ENCODE data around the gene ATG10.
"Not testable (repeated sequence)": the region's sequence is repeated elsewhere in the genome, so short reads cannot be mapped to it uniquely, and the experiment has no call there.

Gene ATG10

DNA sequence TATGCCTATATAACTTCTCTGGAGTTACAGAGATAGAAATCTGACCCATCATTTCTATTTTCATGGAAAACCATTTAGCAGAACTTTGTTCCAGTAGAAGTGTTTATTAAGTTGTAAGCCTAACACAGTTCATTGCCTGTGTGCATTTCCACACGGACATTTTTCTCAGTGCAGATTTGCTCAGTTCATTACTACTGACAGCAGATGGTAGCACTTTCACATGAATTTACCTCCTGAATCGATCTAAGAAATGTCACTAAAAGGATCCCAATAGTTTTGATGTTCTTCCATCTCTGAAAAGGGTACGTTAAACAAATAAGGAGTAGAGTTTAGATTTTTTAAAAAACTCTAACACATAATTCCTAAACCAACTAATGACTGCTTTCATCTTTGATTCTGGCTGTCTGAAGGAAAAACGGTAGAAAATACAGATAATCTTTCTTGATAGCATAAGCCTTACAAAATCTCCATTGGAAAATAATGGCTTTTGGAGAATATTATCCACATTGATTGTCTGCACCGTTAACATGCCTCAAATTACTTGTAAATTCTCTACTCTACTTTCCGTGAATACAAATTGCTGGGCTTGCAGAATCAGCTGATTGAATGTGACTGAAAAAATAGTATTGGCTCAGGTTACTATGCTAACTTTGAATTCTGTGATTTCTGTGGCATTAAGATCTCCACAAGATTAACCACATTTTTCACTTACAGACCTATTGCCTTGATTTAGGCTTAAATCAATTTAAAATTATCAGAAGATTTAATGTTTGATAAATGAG is 273.2 kb downstream of the ATG10 start:
- DNase-seq: no peak

DNA sequence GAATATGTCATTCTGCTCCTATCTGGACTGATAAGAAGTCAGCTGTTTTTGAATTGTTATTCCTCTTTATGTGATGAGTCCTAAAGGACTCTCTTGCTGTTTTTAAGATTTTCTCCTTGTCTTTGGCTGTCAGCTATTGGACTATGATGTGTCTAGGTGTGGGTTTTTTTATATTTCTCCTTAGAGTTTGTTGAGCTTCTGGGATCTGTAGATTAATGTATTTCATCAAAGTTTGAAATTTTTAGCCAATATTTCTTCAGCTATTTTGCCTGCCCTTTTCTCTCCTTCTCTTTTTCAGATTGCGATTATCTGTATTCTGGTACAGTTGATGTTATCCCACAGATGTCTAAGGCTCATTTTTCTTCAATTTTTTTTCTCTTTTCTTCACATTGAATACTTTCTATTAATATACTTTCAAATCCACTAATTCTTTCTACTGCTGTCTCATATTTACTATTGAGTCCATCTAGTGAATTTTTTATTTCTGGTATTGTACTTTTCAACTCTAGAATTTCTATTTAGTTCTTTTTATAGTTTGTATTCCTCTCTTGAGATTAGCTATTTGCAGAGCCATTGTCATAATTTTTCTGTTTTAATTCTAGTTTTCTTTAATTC is 275.2 kb downstream of the ATG10 start:
- DNase-seq: no peak

DNA sequence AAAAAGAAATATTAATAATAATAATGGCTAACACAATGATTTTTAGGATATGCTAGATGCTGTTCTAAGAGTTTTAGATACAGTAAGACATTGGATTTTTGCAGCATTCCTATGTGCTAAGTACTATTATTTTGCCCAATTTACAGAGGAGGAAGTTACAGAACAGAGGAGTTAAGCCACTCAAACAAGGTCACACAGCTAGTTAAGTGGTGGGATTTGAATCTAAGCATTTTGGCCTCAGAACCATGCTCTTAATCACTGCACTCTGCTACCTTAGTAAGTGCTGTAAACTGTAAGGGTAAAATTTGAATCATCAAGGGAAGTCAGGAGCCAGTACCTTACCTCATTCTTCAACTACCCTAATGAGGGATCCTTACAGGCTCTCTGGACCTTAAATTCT is 280.9 kb downstream of the ATG10 start:
- DNase-seq: no peak

DNA sequence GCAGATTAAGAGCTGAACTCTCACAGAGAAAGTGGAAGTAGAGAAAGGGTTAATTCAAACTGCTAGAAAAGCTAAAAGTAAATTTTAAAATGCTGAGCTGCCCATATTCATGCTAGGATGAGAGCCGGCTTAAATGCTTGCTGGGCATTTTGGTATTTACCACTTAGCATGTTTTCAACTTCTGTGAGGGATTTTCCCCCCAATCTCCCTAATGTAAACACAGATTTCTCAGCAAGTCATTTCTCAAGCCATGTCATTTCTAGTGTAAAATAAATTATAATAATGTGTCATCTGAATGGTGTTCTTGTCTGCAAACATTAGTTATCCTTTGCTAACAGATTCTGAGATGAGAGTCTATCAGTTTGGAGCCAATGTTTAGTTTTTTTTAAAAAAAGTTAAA is 284.0 kb downstream of the ATG10 start:
- no peak for DNase-seq

DNA sequence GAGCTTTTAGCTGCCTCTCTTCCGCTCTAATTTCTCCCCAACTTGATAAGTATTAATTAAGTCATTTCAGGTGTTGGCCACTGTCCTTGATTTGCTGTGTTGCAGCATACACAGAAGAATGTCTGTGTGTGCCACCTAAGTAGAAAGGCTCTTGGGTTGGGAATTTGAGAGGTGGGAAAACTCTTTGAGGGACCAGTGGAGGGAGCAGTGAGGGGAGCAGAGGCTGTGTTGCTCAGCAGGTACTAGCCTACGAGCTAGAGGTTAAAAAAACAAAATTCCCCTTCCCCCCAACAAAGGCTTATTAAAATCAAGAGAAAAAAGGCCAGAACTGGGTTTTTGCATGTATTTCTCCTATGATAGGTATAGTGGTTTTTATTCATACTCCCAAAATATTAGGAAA is 285.4 kb downstream of the ATG10 start:
- DNase-seq: no peak

DNA sequence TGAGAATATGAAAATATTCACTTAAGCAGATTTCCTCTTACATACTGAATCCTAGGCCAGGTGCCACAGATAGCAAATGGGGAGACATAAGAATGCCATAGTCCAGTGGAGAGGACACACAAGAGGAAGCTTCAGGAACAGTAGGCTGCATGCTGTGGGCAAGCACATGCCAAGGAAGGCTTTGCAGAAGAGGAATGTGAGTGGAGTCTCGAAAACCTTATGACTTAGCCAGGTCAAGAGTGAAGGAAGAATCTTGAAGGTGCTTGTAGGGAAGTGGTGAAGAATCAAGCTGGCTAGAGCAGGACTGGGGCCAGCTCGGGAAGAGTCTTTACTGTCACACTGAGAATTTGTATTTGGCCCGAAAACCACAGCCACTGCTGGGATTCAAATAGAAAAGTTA is 285.9 kb downstream of the ATG10 start:
- no peak for DNase-seq

DNA sequence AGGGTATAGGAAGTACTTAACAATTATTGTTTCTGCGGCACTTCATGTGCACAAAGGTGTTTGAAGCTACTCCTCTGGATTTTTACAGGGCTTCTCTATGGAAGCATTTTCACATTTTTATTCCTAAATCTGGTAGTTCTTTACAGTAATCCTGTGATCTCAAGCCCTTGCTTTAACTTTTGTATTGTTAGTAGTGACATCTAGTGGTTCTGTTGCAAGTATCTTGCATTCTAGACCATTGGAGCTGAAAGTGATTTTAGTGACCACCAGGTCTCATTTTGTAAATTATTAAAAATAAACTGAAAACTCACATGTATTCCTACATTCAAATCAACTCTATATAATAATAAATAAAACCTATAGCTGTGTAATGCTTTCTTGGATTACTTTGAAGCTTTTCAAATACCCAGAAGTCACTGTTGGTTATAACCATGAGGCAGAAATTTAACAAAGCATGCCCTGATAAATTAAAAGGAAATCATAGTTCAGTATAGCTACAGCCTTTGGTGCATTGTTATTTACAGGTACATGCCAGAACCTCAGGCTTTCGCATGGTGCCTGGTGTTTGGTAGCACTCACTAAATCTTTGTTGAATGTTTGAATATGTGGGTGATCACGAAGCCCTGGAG is 287.5 kb downstream of the ATG10 start:
- no peak for DNase-seq

DNA sequence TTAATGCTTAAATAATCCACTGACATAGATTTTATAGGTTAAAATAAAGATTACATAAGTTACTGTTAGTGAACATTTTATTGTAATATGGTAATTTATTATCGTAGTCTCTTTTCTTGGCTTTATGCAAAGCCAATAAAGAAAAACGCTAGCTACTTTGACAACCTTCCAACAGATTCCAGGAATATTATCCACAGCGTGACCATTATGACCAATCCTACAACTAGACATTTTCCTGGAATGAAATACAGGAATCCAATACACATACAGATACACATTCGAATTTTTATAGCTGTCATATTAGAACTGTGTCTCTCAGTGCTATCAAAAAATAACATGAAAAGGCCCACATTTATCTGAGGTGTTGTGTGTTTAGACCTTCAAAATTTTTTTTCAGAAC is 293.2 kb downstream of the ATG10 start:
- DNase-seq: no peak

DNA sequence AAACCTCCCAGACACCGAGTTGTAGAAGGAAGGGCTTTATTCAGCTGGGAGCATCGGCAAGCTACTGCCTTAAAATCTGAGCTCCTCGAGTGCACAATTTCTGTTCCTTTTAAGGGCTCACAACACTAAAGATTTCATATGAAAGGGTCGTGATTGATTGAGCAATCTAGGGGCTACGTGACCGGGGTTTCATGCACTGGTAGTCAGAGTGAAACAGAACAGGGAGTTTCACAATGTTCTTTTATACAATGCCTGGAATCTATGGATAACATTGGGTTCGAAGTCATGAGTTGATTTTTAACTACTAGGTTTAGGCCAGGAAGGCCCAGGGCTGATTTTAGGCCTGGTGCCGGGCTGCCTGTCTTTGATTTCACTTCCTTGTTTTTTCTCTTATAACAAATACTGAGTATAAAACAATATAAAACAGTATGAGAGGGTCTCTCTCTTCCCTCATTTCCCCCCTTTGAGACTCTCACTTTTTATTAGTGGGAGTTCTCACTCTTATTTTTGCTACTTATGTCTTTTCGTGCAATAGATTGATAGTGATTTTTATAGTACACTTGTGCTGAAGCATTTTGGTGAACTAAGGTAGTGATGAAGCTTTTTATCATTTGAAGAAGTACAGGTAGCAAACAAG is 295.6 kb downstream of the ATG10 start:
- DNase-seq: not testable (repeated sequence)

DNA sequence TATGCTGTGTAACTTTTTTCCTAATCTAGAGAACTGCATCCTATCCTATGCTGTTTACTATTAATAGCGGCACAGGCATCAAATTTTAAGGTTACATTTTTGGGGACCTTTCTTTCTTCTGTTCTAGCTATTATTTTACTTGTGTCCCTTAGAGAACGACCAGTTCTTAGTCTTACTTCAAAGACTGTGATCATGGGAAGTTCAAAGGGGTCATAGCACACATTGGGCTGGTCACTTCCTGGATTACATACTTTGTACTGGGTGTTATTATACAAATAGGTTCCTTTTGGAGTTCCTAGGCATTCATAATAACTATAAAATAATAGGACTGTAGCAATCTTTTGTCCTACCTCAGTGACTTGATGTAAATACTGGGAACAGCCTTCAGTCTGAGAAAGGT is 297.5 kb downstream of the ATG10 start:
- DNase-seq: not testable (repeated sequence)

DNA sequence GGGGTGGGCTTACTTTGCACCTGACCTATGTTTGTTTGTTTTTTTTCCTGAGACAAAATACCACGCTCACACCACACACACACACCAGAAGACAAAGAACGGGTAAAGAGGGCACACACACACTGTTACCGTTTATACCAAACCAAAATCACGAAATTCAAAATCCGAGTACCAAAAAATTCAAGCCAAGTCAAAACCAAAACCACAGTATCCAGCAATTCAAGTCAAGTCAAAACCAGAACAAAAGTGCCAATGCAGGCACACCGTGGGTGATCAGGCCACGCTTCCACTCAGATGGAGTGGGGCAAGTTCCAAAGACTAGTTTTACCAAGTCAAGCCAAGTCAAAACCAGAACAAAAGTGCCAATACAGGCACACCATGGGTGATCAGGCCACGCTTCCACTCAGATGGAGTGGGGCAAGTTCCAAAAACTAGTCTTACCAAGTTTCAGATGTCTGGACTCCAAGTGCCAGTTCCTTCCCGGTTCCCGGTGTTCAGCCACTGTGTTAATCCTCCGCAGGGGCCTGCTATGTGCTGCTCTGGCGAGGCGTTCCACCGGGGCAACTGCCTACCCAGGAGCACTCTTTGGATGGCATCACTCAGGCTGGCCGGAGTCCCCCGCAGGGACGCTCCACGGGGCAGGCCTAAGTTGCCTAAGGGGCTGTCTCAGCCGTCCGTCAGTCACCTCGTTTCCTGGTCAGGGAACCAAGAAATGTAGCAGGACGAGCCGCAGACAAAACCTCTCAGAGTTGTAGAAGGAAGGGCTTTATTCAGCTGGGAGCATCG is 300.9 kb downstream of the ATG10 start:
- DNase-seq: not testable (repeated sequence)

DNA sequence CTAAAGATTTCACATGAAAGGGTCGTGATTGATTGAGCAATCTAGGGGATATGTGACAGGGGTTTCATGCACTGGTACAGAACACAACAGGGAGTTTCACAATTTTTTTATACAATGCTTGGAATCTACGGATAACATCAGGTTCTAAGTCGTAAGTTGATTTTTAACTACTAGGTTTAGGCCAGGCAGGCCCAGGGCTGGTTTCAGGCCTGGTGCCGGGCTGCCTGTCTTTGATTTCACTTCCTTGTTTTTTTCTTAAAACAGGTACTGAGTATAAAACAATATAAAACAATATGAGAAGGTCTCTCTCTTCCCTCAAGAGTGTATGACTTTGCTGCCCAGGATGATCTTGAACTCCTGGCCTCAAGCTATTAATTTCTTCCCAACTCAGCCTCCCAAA is 301.6 kb downstream of the ATG10 start:
- DNase-seq: peak in 1 of 2 donors; percentile 9

DNA sequence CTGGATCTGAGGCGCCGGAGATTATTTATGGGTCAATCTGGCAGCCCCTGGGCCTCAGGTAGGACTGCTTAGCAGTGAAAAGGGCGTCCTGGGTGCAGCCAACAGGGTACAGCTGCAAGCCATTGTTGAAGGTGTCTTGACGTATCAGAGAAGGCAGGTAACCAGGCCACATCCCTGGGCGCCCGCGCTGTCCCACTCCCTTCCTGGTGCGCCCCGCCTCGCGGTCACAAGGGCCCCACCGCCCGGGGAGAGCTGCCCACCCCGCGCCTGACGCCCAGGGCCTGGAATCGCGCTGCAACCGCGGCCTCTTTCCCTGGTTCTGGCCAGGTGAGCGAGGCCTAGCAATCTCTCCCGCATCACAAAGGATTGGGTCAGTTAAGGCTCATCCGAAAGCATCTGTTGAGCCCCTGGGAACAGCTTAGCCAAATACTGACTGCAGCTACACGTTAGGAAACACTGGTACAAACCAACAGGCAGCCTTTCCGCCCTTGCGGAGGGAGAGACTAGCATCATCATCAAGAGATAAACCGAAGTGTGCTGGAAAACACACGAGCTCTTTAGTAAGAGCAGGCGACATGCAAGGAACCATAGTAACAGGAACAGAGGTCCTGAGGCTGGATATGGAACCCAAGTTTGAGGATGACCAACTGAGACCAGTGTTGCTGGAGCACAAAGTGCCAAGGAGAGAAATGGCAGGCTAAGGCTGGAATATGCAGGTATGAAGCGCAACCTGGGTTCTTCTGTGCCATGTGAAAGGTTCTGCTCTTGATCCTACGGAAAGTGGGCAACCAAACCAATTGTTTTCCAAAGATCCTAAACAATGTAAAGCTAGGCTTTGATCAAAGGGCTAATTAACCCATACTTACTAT is 302.8 kb downstream of the ATG10 start:
- DNase-seq: no peak

DNA sequence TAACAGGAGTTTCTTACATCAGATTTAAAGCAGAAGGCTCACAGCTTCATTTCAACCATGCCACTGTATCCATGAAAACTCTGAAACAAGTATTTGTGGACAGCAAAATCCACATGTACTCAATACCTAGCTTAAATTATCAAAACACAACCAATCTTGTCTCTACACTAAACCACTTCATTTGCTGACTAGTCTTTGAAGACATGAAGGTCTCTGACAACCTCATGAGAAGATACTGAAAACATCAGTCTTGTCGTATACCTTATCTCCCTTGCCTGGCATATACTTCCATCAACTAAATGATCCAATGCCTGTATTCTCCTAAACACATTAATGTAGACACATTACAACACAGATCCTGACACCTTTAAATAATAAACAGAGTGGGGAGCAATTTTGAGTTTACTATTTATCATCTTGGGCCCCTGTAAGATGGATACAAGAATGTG is 303.4 kb downstream of the ATG10 start:
- DNase-seq: no peak

DNA sequence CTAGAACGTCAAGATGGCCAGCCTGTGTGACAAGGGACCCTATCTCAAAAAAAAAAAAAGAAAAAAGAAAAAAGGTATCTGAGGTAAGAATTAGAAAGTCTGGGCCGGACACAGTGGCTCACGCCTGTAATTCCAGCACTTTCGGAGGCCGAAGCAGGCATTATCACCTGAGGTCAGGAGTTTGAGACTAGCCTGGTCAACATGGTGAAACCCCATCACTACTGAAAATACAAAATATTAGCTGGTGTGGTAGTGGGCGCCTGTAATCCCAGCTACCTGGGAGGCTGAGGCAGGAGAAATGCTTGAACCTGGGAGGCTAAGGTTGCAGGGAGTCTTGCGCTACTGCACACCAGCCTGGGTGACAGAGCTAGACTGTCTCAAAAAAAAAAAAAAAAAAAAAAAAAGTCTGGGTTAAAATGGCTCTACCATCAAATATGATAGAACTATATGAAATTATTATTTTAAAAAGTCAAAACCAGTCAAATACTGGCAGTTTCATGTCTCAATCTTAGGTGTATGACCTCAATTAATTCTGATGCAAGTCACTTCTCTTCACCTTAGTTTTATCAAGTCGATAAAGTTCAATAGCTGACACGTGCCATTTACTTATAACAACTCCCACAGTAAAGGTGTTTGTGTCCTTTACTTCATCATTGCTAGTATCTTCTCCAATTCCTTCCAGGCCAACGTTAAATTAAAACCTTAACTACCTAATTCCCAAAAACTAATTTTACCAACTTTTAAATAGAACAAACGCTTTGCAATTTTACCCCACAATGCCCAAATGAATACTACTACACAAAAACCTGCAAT is 305.2 kb downstream of the ATG10 start:
- no peak for DNase-seq

DNA sequence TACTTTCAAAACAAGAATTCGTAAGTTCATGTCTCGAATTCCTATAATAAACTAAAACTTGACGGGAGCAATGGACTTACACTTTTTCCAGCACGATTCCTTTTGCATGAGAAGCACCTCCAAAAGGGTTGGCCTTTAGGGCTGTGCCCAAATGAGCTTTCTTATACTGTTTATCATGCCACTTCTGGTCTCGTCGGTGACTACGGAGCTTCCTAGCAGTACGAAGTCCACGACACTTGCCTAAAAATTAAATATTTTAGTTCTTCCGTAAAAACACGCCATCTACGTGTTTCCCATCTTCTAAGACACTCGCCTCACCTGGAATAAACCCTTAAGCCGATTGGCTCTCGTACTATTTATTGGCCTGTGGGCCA is 305.8 kb downstream of the ATG10 start:
- DNase-seq: peak in 1 of 2 donors; percentile 6

DNA sequence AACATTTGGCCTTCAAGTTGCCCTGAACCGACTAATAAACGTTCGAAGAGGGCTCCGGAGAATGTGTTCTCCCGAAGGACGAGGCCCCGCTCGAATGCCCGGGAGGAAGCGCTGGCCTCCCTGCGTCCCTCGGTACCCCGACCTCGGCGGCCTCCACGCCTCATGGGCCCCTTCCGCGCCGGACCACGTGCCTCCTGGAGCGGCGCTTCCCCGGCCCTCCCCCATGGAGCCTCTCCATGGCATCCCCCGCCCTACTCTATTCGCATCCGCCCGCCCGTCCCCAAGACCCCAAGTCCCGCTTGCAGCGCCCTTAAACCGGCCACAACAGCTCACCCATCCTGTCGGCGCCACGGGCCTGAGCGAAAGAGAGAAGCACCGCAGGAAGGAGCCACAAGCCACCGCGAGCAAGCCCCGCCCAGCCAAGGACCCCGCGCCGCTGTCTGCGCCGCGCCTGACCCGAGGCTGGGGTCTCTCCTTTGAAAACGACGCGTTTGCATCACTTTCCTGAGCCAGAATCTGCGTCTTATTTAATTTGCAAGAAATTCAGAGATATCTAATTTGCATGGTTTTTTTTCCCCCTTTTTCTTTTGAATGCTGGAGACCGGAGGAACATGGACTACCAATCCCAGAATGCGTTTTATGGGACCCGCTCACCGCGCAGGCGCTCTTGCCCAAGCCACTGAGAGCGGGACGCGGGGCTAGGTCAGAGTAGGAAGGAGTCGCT is 306.3 kb downstream of the ATG10 start, which contains the start of gene RPS23:
RPS23 (minus strand) TSS at position 368 of the 724 bp plus-strand sequence; CDS start at position 337, 31 bp downstream.
- peak; percentile 87 to 88 for DNase-seq

DNA sequence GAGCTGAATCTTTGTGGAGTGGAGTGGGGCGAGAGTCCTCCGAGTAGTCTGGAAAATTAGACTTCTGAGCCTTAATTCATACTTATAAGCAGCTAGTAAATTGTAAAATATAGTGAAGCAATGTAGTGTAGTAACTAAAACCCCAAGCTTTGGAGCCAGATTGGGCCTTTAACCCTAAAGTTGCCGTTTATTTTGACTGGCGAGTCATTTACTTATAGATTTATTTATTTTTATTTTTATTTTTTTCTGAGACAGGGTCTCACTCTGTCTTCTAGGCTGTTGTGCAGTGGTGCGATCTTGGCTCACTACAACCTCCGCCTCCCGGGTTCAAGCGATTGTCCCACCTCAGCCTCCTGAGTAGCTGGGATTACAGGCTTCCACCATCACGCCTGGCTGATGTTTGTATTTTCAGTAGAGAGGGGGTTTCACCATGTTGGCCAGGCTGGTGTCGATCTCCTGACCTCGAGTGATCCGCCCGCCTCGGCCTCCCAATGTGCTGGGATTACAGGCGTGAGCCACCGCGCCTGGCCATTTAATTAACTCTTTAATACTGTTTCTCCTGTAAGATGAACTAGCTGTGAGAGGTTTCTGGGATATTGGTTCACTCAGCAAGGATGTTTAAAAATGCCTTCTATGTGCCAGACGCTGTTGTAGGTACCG is 307.0 kb downstream of the ATG10 start:
- DNase-seq: no peak

DNA sequence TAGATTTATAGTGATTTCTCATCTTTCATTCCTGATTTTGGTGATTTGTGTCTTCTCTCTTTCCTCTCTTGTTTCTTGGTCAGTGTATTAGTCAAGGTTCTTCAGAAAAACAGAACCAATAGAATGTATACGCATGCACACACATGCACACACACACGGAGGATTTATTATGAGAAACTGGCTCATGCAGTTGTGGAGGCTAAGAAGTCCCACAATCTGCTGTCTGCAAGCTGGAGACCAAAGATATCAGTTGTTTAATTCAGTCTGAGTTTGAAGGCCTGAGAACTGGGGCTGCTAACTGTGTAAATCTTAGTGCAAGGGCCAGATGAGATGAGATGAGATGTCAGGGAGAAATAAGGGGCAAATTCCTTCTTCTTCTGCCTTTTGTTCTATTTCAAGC is 312.1 kb downstream of the ATG10 start:
- no peak for DNase-seq

DNA sequence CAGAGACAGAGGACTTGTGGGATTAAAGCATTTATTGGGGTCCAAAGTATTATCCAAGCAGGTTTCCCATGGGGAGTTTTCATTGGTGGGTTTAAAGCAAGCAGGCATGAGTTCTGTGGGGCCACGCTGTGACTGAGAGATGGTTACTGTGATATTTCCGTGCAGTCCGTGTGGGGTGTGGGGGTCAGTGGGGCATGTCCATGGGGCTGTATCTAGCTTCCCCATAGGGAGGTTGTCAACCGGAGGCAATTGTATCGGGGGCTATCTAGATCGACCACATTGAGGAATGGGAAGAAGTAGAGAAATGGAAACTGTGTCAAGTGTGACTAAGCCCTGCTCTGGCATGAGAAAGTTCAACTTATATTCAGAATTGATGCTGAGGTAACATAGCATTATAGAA is 313.4 kb downstream of the ATG10 start:
- DNase-seq: no peak

All from CD4-positive, alpha-beta T cell treated with Interleukin-1 beta for 1 hour (primary cell).